HG03060 (cell line): Measurements from ENCODE around the gene NSMCE1.

ENCODE experiments used
- ATAC-seq: cut with Tn5 transposase; IDR thresholded peaks from one replicate; pipeline ENCODE4 v1.9.1; 2021; ENCODE audit warnings: low read depth, moderate number of reproducible peaks; ENCODE audit not compliant: unreplicated experiment

The NSMCE1 gene

DNA sequence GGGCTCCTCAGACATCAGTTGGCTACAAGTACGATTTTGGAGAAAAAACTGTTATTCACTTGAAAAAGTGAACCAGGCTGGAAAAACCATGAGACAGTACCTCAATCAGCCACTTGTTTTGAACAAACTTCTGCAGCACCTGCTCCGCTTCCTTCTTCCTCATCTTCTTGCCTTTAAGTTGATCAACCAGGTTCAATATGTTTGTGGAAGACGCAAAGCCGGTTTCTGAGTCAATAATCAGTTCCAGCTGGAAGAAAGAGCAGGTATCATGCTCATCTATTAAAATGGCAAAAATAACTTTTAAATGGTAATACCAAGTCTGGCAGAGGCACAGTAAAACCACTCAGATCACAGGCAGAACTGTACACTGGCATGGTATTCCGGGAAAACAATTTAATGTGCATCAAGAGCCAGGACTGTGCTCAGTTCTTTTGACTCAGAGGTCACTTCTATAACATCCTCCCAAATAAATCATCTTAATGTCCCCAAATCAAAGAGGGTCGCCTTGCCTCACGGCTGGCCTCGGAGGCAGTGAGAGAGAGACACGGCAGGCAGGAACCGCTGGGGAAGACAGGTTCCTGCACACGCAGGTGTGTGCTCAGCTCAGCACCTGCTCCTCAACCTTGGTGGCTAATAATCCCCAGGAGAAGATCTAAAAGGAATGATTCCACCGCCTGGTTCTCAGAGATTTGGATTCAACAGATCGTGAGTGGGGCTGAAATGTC lies 35.5 kb downstream of the NSMCE1 start:
- no peak for ATAC-seq

DNA sequence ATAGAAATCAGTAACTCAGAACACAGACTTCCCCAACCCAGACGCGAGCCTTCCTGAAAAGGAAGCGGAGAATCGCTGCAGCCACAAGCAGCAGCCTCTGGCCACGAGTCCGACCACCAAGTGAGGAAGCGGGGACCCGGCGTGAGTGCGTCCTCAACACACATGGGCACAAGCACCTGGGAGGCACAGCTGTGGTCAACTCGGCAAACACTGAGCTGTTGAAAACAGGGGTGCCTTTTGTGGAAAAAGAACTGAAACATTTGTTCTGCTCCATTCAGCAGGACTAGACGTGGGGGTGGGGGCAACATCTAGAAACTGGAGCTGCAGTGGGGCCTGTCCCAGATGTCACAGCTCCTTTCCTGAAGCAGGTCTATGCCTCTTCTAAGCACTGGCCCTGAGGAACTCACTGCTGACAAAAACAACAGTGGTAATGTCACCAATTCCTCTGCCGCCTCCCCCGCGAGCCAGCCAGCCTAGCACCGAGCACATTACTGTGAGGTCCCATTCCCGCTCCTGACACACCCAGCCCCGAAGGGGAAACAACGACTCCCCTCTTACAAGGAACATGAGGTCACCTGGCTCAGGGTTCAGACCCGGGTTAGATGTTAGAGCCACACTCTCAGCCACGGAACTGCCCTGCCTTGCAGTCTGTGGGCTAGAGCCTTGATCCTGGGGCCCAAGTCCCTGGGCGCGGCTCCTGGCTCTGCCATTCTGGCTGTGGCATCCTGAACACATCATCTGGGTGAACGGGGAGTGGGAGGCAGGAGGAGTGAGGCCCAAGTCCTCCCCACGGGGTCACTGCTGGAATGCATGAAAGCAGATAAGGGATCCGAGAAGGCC lies 36.3 kb downstream of the NSMCE1 start:
- no peak for ATAC-seq

DNA sequence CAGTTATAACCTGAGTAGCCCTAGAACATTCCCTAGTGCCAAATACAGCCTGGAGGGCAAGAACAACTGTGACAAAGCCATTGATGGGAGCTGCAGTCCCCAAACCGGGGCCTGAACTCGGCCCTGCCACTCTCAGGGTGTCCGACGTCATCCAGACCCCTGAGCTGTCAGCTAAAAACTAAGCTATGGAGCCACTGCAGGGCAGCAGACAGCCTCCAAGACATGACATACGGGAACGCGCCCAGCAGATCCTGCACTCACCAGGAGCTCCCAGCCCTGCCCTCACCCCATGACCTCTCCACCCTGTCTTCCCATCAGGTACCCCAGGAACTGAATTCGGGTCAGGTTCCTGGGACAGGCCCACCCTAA lies 36.9 kb downstream of the NSMCE1 start:
- ATAC-seq: no peak

DNA sequence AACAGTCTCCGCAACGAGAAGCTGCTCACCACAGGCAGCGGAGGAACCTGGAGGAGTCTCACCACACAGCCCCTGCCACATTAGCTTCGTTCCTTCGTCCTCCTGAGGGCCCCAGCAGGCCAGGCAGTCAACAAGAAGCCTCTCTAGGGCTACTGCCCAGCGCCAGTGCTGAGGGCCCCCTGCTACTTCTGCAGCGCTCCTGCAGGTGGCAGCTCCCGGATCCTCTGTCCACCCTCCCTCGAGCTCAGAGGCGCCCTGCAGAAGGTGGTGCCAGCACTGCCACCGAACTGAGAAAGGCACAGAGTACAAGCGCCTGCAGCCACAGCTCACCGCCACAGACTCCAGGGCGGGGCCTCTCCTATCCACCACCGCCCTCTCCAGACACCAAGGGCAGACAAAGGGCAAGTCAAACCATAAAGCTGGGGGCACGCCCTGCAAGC lies 38.0 kb downstream of the NSMCE1 start:
- no peak for ATAC-seq

DNA sequence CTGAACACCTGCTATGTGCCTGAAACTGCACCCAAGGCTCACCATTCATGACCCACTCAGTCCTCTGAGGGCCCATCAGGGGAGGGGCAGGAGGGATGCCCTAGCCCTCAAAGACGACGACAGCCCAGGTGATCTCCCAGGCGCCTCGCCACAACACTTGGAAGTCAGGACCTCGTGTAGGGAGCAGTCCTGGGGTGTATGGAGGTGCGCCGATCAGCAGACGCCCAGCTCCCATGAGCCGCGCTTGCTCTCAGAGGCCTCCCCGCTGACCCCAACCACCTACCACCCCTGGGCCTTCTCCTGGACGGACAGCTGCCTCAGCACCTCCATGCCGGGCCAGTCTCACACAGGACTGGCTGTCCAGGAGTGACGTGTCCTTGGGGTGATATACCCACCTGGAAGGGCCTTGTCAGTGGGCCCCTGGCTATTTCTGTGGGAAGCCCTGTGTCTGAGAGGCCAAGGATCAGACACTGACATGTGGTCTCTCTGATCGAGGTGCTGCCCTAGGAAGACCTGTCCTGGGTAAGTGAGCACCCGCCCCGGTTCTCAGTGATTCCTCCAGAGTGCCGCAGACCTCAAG lies 38.6 kb downstream of the NSMCE1 start:
- ATAC-seq: no peak

DNA sequence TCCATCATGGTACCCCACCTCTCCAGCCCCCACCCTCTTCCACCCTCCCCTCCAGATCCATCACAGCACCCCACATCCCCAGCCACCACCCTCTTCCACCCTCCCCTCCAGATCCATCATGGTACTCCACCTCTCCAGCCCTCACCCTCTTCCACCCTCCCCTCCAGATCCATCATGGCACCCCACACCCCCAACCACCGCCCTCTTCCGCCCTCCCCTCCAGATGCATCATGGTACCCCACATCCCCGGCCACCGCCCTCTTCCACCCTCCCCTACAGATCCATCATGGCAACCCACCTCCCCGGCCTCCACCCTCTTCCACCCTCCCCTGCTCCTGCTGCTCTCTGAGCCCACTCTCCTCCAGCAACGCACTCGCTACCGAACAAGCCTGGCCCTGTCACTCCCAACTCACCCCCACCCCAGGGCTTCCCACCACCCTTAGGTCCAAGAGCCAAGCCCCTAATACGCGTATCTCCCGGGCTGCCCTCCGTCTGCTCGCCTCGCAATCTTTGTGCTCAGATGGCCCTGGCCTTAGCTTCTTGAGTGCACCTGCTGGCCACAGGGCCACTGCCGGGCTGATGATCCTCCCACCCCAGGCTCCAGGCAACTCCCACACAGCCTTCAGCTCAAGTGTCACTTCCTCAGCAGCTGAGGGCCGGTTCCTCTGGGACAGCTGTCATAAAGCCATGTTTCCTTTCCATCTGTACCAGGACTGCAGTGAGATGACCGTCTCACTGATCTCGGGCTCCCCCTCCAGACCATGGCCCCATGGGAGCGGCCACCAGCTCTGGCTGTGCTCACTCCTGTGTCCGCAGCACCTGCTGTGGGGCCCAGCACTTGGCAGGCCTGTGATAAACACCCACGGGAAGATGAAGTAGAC lies 39.7 kb downstream of the NSMCE1 start:
- no peak for ATAC-seq

DNA sequence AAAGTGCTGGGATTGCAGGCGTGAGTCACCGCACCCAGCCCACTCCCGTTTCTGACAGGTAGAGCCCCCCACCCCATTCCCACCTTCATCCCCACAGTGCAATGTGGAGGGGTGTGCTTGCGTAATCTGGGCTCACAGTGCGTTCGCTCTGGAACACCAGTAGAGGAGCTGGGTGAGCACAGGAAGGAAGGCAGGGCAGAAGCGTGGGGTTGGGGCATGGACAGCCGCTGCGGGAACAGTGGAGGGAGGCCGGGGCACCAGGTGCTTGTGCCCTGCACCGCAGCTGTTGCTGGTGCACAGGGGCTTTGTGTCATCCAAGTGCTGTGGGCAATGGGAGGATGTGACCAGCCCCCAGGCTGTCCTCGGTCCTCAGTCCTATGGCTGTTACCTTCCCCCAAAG lies 40.5 kb downstream of the NSMCE1 start:
- ATAC-seq: no peak

DNA sequence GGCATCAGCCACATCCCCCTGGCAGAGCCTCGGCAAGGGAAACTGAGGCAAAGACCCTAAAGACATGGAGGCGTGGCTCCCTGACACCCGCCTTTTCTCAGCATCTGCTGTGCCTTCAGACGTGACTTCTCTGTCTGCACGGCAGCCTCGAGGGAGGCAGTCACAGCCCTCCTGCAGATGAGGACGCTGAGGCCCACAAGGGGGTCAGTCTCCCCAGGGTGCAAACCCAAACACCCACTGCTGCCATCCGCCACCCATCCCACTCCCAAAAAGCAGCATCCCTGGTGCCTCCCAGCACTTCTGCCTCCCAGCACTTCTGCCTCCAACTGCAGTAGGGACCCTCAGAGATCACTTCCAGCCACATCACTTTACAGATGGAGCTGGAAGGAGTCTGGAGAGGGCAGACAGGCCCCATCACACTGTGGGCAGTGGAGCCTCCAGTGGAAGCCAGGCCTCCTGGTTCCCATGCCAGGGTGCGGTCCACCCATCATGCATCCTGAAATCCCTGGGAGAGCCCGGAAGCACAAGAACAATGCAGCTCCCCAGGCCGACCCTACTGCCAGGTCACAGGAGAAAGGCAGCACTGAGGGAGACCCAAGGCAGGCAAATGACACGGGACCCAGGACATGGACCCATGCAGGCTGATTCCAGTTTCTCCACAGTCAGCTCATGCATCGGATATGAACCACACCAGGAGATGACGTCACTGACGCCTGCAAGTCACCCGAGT lies 41.4 kb downstream of the NSMCE1 start:
- no peak for ATAC-seq

DNA sequence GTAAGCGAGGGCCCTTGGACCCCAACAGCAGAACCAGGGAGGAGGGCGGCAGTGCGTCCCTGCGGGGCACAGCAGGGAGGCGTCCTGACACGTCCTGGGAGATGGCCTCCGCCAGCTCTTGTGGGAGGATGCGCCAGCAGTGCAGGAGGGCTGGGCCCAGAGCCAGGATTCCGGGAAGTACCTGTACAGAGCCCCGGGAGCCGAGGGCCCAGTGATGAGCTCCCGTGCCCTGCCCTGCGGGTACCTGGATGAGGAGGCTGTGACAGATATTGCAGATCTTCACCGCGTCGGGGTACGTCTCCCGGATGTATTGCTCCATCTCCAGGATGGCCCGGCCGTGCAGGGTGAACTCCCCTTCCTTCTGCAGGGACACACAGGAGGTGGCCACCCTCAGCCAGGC lies 42.1 kb downstream of the NSMCE1 start:
- ATAC-seq: no peak

DNA sequence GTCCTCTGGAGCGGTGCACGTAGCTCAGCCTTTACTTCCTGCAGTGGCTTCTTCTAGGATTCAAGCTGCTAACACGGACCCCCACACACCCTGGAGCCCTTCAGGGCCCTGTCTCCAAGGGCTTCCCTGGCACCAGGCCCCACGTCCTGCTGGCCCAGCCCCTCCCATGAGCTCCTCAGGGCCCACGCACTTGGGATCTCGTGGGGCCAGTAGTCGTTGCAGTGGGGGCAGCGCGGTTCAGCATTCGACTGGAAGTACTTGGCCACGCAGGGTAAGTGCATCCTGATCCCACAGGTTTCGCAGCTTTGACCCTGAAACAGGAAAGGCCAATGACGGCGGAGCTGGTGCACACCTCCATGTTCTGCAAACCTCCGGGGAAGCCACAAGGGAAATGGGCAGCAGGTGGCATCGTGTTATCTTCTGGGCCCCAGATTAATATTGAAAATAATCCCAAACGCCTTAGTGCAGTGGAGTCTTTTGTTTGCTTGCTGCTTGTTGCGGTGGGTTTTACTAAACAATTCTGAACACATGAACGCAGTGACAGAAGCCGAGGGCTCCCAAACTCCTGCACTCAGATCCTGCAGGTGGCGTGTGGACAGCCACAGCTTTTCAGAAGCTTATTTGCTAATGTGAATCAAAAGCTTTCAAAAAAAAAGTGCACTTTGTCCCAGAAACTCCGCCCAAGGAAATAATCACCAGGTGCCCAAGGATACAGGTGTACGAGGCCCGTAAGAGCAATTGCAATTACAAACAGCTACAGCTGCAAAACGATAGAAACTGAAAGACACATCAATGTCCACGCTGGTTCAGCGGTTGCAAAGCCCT lies 42.8 kb downstream of the NSMCE1 start:
- ATAC-seq: no peak

DNA sequence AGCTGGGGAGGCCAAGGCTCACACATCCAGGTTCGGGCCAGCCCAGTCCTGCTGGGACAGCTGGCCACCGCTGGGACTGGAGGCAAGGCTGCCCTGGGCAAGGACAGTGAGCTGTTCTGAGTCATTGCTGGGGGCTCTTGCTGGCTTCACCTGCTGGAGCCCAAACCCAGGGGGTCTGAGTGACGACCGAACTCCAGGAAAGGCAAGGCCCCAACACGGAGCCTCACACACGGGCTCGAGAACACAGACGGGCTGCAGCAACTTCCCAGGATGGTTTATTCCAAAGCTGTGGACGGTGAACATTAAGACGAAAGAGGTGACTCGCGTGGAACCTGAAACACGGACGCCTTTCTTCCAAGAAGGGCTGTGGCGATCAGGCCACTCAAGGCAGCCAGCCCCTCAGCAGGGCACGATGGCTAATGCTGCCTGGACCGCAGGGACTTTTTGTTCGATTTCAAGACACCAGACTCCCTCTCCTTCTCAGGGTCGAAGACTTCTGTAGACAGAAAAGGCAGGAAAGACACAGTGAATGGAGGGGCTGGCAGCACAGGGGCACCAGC lies 43.8 kb downstream of the NSMCE1 start:
- no peak for ATAC-seq

DNA sequence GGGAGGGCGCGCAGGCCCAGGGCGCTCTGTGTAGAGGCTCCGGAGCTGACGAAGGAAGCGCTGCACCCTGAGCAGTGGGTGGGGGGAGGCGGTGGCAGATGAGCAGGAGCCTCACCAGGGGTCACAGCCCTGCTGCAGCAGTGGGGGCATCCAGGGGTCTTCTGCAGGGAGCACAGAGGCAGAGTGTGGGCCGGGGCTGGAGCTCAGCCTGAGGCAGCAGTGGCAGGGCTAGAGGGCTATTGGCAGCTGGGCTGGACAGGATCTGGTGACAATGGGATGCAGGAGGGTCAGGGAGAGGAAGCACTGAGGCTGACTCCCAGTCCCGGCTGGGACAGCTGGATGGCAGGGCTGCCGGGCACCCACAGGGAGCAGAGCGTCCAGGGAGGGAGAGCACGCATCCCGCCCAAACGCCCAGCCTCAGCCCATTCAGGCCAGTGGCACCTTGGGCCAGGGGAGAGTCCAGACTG lies 44.3 kb downstream of the NSMCE1 start:
- ATAC-seq: no peak

DNA sequence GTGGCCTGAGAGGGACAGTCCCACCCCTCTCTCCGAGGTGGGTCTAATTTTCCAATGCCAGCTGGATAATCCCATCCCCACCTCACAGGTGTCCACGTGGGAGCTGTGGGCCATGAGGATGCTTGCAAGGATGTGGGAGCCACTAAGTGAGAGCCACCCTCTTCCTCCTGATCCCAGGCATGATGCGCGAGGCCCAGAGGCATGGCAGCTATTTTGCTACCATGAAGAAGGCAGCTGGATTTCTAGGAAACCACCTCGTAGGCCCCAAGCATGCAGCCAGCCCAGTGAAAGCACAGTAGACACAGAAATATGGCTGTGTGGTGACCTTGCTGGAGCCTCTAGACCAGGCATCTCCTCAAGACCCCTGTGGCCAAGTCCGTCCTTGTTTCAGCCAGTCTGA lies 44.9 kb downstream of the NSMCE1 start:
- ATAC-seq: no peak

DNA sequence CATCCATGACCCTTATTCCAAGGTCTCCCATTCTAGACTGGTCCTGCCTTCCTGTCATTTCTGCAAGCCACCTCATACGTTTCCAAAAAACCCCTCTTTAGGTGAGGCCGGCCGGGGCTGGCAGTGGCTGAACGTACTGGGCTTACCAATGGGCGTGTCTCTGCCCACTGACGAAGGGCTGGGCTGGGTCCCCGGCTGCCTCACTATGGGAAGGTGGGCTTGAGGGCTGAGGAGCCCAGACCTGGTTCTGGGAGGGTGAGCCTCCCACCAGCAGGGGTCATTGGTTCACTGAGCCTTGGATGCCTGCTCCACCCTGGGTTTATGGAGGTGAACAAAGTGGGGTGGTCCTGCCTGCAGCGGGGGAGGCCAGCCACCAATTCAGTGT lies 45.4 kb downstream of the NSMCE1 start:
- no peak for ATAC-seq

DNA sequence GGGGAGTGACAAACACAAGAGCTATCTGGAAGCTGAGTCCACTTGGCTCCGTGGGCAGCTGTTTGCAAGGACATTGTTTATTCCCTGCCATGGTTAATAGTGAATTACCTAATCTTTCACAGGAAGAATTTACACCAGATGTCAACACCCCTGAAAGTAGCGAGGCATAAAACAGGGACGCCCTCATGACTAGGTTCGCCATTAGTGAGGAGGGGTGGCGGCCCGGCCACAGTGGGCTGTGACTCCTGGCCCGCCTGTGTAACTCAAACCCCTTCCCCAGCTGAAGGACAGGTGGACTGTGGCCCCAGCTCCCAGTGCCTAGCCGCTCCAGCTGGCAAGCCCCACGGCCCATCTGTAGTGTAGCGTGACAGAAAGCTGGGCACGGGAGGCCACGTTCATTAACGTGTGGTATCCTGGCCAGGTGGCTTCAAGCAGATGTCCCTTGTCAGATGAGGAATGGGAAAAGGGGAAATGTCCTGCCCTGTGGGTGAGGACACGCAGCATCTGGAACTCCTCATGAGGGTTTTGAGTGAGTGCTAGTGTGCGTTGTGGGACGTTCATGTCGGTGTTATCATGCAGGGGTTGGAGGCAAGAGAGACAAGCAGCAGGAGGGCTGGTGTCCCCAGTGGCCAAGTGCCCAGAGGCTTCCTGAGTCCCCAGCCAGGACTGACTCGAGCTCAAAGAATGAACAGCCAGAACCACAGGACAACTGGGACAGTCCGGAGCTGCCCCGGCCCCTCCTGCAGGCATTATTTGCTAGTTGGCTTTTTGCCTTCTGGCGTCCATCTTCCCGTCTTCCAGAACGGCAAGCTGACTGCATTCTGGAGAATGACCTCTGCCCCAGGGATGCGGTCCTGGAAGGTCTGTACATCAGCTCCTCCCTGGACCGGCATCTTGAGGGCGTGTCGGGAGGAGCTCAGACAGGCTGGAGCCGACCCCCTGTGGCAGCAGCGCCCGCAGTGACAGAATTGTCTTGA lies 46.0 kb downstream of the NSMCE1 start:
- no peak for ATAC-seq

DNA sequence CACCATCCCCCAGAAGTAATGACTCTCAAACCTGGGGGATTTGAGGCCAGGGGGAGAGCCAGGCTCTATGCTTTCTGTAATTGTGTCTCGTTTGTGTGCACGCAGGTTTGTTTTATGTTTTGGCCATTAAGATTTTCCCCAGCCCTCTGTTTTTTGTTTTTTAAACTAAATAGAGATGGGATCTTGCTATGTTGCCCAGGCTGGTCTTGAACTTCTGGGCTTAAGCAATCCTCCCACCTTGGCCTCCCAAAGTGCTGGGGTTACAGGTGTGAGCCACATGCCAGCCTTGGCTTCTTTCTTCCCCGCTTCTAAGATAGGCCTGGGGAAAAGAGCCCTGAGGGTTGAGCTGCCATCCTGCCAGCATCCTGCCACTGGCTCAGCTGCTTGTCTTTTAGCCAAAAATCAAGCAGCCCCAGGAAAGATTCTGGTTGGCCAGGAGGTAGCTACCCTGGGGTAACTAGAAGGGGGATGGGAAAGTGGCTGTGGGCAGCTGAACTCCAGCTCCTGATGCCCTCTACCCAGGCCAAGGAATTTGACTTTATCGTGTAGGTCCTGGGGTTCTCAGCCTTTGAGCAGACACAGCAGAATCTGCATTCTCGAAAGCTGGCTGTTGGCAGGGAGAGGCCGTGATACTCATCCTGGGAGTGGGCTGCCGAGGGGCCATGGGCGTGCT lies 46.9 kb downstream of the NSMCE1 start:
- no peak for ATAC-seq

DNA sequence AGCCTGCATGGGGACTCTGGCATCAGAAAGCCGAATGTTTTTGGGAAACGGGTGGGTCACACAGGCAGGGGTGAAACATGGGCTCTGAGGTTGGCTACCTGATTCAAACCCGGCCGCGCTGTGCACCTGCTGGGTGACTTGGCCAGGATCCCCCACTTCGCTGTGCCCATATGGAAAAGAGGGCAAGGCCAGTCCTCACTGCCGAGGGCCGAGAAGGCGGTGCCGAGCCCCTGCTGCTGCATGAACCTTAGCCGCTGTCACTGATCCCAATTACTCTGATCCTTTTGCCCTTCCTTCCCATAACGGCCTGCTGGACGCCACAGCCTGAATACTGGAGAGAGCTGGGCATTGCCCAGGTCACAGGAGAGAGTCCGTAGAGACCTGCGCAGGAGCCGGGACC lies 47.6 kb downstream of the NSMCE1 start:
- no peak for ATAC-seq
